Endothelial cell of umbilical vein (primary cell): Measurements from ENCODE around the gene ATN1. TPM values are rescaled to one million over a fixed set of nuclear protein-coding genes. Genes with fewer than 3 reads are reported as not detected.
A peak's percentile ranks its signal among the peaks of the same experiment; 100 is the strongest.

Experiments used
- BruUV-seq: library from RNA; stranded (reverse); fragments of 400-500 nt; replicated peaks from 2 replicates; lab custom pipeline; 2021; lab: Mats Ljungman, UMichigan
- CTCF ChIA-PET: fragments of 300-600, 350-600 bp; sonication (Branson Sonifier 250); formaldehyde crosslinking; loops from one replicate; lab custom pipeline; 2021; ENCODE audit warnings: antibody characterized with exemption, inconsistent platforms; lab: Charles Lee
- POLR2A ChIA-PET: fragments of 300-600, 350-600 bp; sonication (Branson Sonifier 250); formaldehyde crosslinking; loops from one replicate; lab custom pipeline; 2021; ENCODE audit warnings: antibody characterized with exemption, inconsistent platforms; lab: Charles Lee
- DNase-seq: peaks from one replicate; pipeline ENCODE4 v3.0.0-alpha.2; 2011; ENCODE audit warnings: low read depth, low spot score
- FAIRE-seq: peaks from 2 replicates; lab custom pipeline; 2011; peaks lifted over from hg19 to GRCh38; lab: Jason Lieb, UNC
- H2AFZ ChIP-seq: 2 replicates; pipeline ENCODE4 v1.6.0; 2012; ENCODE audit warnings: low read depth, low read length, control low read depth, inconsistent platforms
- H3K27ac ChIP-seq: 2 replicates; pipeline ENCODE4 v1.5.1; 2011; ENCODE audit warnings: low read depth, mild to moderate bottlenecking, control low read depth, low read length, moderate library complexity; ENCODE audit not compliant: insufficient read depth
- H3K27me3 ChIP-seq, 2 experiments: 2 replicates each; pipeline versions ENCODE4 v1.6.0 to v1.6.1; 2011; ENCODE audit warnings: low read length in 2 of 2, mixed read lengths in 1 of 2; ENCODE audit not compliant: control insufficient read depth in 2 of 2, insufficient read depth in 2 of 2
- H3K36me3 ChIP-seq, 2 experiments: 2 replicates in 1 of 2; 3 replicates in 1 of 2; pipeline ENCODE4 v1.5.1; 2011; ENCODE audit warnings: low read length in 2 of 2, mild to moderate bottlenecking in 1 of 2, moderate library complexity in 1 of 2; ENCODE audit not compliant: control insufficient read depth in 2 of 2, insufficient read depth in 2 of 2; ENCODE audit errors: extremely low read depth in 1 of 2
- H3K4me1 ChIP-seq: 3 replicates; pipeline ENCODE4 v1.5.1; 2011; ENCODE audit warnings: mild to moderate bottlenecking, low read length; ENCODE audit not compliant: control insufficient read depth, insufficient read depth; ENCODE audit errors: extremely low read depth
- H3K4me2 ChIP-seq: 2 replicates; pipeline ENCODE4 v1.6.1; 2011; ENCODE audit warnings: low read length, control low read depth, mixed read lengths; ENCODE audit not compliant: insufficient read depth
- H3K4me3 ChIP-seq, 3 experiments: fragments of 200-600 bp in 1 of 3; sonication (generic), shearing (Covaris generic) in 1 of 3; replicated peaks in 1 of 3; 2 replicates each; pipeline ENCODE4 v1.5.1; 2011 to 2016; ENCODE audit warnings: control low read depth in 3 of 3, low read length in 3 of 3, mild to moderate bottlenecking in 2 of 3, inconsistent platforms in 1 of 3, low read depth in 1 of 3, moderate library complexity in 1 of 3; ENCODE audit not compliant: insufficient read depth in 1 of 3
- H3K79me2 ChIP-seq: 2 replicates; pipeline ENCODE4 v1.6.0; 2012; ENCODE audit warnings: low read length, inconsistent platforms; ENCODE audit not compliant: control insufficient read depth, insufficient read depth
- H3K9ac ChIP-seq: replicated peaks from 2 replicates; pipeline ENCODE3; 2011; ENCODE audit warnings: low read length, control low read depth; ENCODE audit not compliant: insufficient read depth; ENCODE audit errors: extremely low read depth
- H3K9me1 ChIP-seq: replicated peaks from 3 replicates; pipeline ENCODE4 v1.6.0; 2011; ENCODE audit warnings: mild to moderate bottlenecking, low read length; ENCODE audit not compliant: control insufficient read depth, insufficient read depth; ENCODE audit errors: extremely low read depth
- H3K9me3 ChIP-seq: replicated peaks from 2 replicates; pipeline ENCODE4 v1.5.1; 2012; ENCODE audit warnings: low read length, inconsistent platforms; ENCODE audit not compliant: control insufficient read depth, insufficient read depth
- H4K20me1 ChIP-seq: replicated peaks from 2 replicates; pipeline ENCODE3; 2011; ENCODE audit warnings: mild to moderate bottlenecking, low read length; ENCODE audit not compliant: control insufficient read depth, insufficient read depth; ENCODE audit errors: extremely low read depth
- FOS ChIP-seq: IDR thresholded peaks from 2 replicates; pipeline ENCODE4 v1.6.1; 2011; ENCODE audit warnings: mild to moderate bottlenecking, low read length, moderate library complexity, borderline replicate concordance; ENCODE audit not compliant: insufficient read depth
- GATA2 ChIP-seq: IDR thresholded peaks from 2 replicates; pipeline ENCODE4 v1.7.0; 2011; ENCODE audit warnings: low read depth, mild to moderate bottlenecking, moderate library complexity, mixed read lengths, low read length; ENCODE audit not compliant: insufficient read length, insufficient read depth
- JUN ChIP-seq: IDR thresholded peaks from 2 replicates; pipeline ENCODE4 v1.6.1; 2011; ENCODE audit warnings: borderline replicate concordance, low read depth; ENCODE audit not compliant: insufficient read length, insufficient read depth
- MAX ChIP-seq: IDR thresholded peaks from 2 replicates; pipeline ENCODE4 v1.6.1; 2011; ENCODE audit not compliant: insufficient read depth, insufficient read length
- MYC ChIP-seq: IDR thresholded peaks from one replicate; pipeline ENCODE4 v1.6.1; 2011; ENCODE audit warnings: mild to moderate bottlenecking, low read depth, low read length
- POLR2A ChIP-seq: IDR thresholded peaks from 2 replicates; pipeline ENCODE4 v1.6.1; 2012; ENCODE audit warnings: low read depth, mild to moderate bottlenecking, control low read depth, low read length
- POLR2AphosphoS5 ChIP-seq: IDR thresholded peaks from 2 replicates; pipeline ENCODE4 v1.6.1; 2012; ENCODE audit warnings: low read depth, mild to moderate bottlenecking, control low read depth, low read length, moderate library complexity; ENCODE audit not compliant: insufficient read depth
- dilution Hi-C: fragments of 300-500 bp; cut with MboI; formaldehyde crosslinking; loops from one replicate; pipeline ENCODE4 v1.15.0; 2019; ENCODE audit warnings: low sequenced_read_pairs; ENCODE audit not compliant: extremely low pct_ligation_motif_present
- intact Hi-C: fragments of 100-400 bp; cut with micrococcal nuclease; formaldehyde crosslinking; loops from one replicate; pipeline ENCODE4 v1.10.0; 2022
- polyA plus RNA-seq, 4 experiments: library from polyadenylated mRNA; depleted of rRNA in 3 of 4; stranded (reverse) in 3 of 4; unstranded in 1 of 4; fragments of >200 nt; gene quantifications; 2 replicates each; pipeline versions ENCODE4 v1.2.1 to v1.2.3, GENCODE V29; 2011 to 2012; ENCODE audit warnings: missing spikeins in 1 of 4
- total RNA-seq: library from RNA; stranded (reverse); gene quantifications from 2 replicates; pipeline ENCODE4 v1.2.3, GENCODE V29; 2021
- TF ChIP-seq, protein P1 (sequence below), 2 donors: IDR thresholded peaks; 1 replicate in 1 of 2; 2 replicates in 1 of 2; pipeline ENCODE4 v1.5.1; 2011; ENCODE audit warnings: low read length in 2 of 2, mild to moderate bottlenecking in 2 of 2, moderate library complexity in 2 of 2, control low read depth in 1 of 2, inconsistent platforms in 1 of 2, low read depth in 1 of 2; ENCODE audit not compliant: insufficient read depth in 1 of 2; ENCODE audit errors: extremely low read depth in 1 of 2

ATN1 gene
- total and polyA plus RNA-seq, 2 donors (not counting 3 experiments of a cell fraction or from before 2014, with no cell fraction given) = 46.4 to 117 TPM

DNA sequence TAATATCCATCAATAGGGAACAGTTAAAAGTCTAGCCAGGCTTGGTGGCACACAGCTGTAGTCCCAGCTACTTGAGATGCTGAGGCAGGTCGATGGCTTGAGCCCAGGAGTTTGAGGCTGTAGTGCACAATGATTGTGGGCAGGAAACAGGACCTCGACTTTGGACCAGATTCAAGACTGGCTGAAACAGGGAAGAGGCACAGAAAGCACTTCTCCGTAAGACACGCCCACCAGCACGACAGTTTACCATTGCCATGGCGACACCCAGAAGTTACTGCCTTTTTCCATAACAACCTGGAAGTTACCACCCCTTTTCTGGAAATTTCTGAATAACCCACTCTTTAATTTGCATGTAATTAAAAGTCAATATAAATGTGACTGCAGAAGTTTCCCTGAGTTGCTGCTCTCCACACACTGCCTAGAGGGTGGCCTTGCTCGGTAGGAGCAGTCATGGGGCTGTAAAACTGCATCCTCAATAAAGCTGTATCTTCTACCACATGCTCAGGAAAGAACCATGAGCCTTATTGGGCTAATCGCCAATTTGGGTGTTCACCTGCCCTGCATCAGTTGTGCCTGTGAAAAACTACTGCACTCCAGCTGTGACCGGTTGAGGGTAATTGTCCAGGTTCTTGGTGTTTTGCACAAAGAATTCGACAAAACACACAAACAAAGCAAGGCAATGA is 27.8 kb upstream of the ATN1 start:
- Histone ChIP-seq H3K27ac (no peak overlapping the region), H3K27me3 (no peaks in the 10 kb centered on the region), H3K9ac (no peak overlapping the region), H3K4me3 (no peak overlapping the region), H3K4me1 (peaks cover 5% of the 10 kb centered on the region), H2AFZ (no peak overlapping the region), H3K4me2 (no peak overlapping the region), H4K20me1 (no peaks in the 10 kb centered on the region), H3K36me3 (no peaks in the 10 kb centered on the region), H3K79me2 (no peaks in the 10 kb centered on the region), H3K9me3 (no peaks in the 10 kb centered on the region), H3K9me1 (no peaks in the 10 kb centered on the region)
- ChIA-PET CTCF (interaction anchor here (1.1 to 2.6 kb wide), 4 partner anchors 9 to 31 kb away, joined by 4 to 8 read pairs (median 6); partner anchors contain the start of gene SPSB2), POLR2A (no interaction called here)
- intact Hi-C loops = no loop called here
- dilution Hi-C loops = no loop called here
- BruUV-seq = no TSS peak
- TF ChIP-seq FOS = no peak
- TF ChIP-seq POLR2AphosphoS5 = no peak
- no peak for TF ChIP-seq MAX
- no peak for TF ChIP-seq POLR2A
- no peak for TF ChIP-seq GATA2
- TF ChIP-seq MYC = no peak
- no peak for TF ChIP-seq JUN
- TF ChIP-seq, protein P1, sequence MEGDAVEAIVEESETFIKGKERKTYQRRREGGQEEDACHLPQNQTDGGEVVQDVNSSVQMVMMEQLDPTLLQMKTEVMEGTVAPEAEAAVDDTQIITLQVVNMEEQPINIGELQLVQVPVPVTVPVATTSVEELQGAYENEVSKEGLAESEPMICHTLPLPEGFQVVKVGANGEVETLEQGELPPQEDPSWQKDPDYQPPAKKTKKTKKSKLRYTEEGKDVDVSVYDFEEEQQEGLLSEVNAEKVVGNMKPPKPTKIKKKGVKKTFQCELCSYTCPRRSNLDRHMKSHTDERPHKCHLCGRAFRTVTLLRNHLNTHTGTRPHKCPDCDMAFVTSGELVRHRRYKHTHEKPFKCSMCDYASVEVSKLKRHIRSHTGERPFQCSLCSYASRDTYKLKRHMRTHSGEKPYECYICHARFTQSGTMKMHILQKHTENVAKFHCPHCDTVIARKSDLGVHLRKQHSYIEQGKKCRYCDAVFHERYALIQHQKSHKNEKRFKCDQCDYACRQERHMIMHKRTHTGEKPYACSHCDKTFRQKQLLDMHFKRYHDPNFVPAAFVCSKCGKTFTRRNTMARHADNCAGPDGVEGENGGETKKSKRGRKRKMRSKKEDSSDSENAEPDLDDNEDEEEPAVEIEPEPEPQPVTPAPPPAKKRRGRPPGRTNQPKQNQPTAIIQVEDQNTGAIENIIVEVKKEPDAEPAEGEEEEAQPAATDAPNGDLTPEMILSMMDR (IDR thresholded peaks at IDR 0.05; ENCODE audit: extremely low read depth in 1 of 2, insufficient read depth in 1 of 2, low read depth in 1 of 2, low read length in 2 of 2) = no peak
- FAIRE-seq (peak; percentile 89), DNase-seq (peak; percentile 78)
